GM12865 (cell line): Measurements from ENCODE around the gene DUSP3.
"Not testable (repeated sequence)": the region's sequence is repeated elsewhere in the genome, so short reads cannot be mapped to it uniquely, and the experiment has no call there.

Source experiments
- DNase-seq: peaks from one replicate; pipeline ENCODE4 v3.0.0; 2010; ENCODE audit warnings: low read depth
- H3K4me3 ChIP-seq: 2 replicates; pipeline ENCODE4 v1.5.1; 2011; ENCODE audit warnings: mild to moderate bottlenecking, low read depth, low read length, control low read depth
- CTCF ChIP-seq: IDR thresholded peaks from 2 replicates; pipeline ENCODE4 v1.5.1; 2011; ENCODE audit warnings: low read length, control low read depth, low read depth, inconsistent platforms; ENCODE audit not compliant: insufficient read depth; ENCODE audit errors: missing control alignments

DUSP3 gene

DNA sequence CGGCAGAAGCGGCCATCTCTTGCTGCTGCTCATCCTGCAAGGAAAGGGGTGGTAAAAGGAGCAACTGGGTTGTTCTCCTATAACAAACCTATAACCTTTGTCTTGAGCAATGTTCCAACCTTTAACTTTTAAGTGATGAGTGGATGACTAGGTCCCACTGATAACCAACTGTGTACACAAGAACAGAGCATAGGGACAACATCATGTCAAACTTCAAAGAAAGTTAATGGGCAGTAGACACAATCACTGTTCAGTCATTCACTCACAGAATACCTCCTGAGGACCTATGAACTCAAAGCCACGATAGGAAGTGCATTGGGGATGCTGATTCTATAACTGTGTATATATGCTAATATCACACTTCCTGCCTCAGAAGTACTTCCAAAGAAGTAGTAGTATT is 23.1 kb upstream of the DUSP3 start:
- no peak overlapping the region for H3K4me3 ChIP-seq
- TF ChIP-seq CTCF, result no peak
- no peak for DNase-seq

DNA sequence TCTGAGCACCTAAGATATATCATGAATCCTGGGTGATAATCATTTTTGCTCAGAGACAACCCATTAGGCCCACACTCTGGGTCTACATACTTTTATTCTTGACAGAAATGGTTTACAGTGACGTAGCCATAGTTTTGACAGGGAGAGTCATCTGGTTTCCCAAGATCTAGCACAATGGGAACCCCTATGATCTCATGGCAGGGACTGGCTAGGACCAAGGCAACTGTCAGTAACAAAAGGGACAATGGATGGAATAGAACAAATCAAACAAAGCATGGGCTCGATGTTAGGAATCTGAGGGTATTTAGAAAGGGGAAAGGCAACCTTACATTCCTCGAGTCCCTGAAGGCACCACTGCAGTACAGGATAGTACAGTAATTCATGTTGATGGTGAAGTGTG is 22.0 kb upstream of the DUSP3 start:
- no peak for TF ChIP-seq CTCF
- no peak for DNase-seq
- no peak overlapping the region for H3K4me3 ChIP-seq

GRCh38 chr17:43799047-43799446 is 20.3 kb upstream of the DUSP3 start:
- DNase-seq, result no peak
- no peak for TF ChIP-seq CTCF

GRCh38 chr17:43798024-43798423 is 19.2 kb upstream of the DUSP3 start:
- not testable (repeated sequence) for H3K4me3 ChIP-seq, DNase-seq

More at GRCh38 chr17:43799047-43799446, 20.3 kb upstream of the DUSP3 start:
- no peak overlapping the region for H3K4me3 ChIP-seq

DNA sequence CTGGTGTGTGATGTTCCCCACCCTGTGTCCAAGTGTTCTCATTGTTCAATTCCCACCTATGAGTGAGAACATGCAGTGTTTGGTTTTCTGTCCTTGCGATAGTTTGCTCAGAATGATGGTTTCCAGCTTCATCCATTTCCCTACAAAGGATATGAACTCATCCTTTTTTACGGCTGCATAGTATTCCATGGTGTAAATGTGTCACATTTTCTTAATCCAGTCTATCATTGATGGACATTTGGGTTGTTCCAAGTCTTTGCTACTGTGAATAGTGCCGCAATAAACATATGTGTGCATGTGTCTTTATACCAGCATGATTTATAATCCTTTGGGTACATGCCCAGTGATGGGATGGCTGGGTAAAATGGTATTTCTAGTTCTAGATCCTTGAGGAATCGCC is 13.9 kb upstream of the DUSP3 start:
- DNase-seq, H3K4me3 ChIP-seq: not testable (repeated sequence)

DNA sequence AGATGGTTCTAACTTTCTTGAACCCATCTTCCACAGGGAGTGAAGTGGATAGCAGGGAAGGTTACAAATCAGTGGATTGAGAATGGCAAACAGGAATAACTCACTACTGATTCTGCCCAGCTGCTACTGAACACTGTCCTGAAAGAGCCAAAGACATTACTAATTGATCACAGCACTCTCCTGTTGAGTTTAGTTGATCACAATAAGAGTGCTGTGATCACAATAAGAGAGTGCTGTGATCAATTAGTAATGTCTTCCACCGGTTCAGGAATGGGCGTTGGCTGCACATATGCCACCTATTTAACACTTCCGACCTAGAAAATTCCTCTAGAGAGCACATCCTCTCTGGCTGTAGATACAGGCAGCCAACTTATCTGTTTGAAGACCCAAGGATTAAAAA is 12.8 kb upstream of the DUSP3 start:
- H3K4me3 ChIP-seq, result no peak overlapping the region
- peak; percentile 19 for DNase-seq
- no peak for TF ChIP-seq CTCF

DNA sequence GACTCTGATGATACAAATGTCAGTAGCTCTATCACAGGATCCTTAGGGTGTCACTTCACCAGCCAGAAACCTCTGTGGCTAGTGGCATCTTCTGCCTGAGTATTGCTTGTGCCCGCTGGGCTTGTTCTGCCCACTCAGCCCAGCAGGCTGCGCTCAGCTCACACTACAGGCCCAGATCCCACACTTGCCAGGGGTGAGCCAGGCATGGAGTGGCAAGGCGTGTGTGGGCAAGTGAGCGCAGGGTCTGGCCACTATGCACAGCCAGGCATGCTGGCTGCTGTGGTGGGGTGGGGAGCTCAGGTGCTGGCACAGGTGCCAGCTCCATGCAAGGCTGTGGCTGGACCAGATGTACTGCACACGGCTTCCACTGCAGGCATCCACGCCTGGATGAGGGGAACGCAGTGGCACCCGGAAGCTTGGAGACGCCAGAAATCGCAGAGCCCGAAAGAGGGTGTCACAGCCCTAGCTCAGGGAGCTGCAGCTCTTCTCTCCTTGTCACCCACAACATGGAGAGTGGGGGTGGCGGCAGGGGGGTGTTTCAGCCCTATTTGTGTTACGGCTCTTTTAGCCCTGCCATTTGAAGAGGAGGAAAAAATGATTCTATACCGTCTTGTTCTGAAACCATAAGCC is 11.6 kb upstream of the DUSP3 start:
- H3K4me3 ChIP-seq, result no peak overlapping the region
- no peak for DNase-seq
- no peak for TF ChIP-seq CTCF

GRCh38 chr17:43789482-43789881 is 10.7 kb upstream of the DUSP3 start:
- no peak for TF ChIP-seq CTCF
- no peak overlapping the region for H3K4me3 ChIP-seq
- DNase-seq, result no peak
